Omental fat pad (tissue), 4 donors: ENCODE results near the gene DHX38. TPM values are rescaled to one million over a fixed set of nuclear protein-coding genes. Genes with fewer than 3 reads are reported as not detected.
A peak's percentile ranks its signal among the peaks of the same experiment; 100 is the strongest.

Experiments
- ATAC-seq: fragments of 150-250 bp; one replicate; pipeline ENCODE4 v1.9.1; 2016; ENCODE audit warnings: mild to moderate bottlenecking, moderate library complexity; ENCODE audit not compliant: low FRiP score
- DNase-seq: peaks from one replicate; pipeline ENCODE4 v3.0.0-alpha.2; 2019; ENCODE audit warnings: low spot score
- CTCF ChIP-seq, 3 donors: fragments of 450-650 bp; IDR thresholded peaks; one replicate each; pipeline ENCODE4 v1.5.1; 2016 to 2017; ENCODE audit warnings: antibody characterized with exemption in 3 of 3, mild to moderate bottlenecking in 3 of 3, moderate library complexity in 2 of 3
- total RNA-seq, 4 donors: library from RNA; depleted of rRNA; stranded (reverse); fragments of >200 nt; gene quantifications; one replicate each; pipeline ENCODE4 v1.1.0, GENCODE V29; 2016

The DHX38 gene
- total RNA-seq, 4 donors from 2014 or later, result 39.8 to 79.5 (median 56.5) TPM

- TF ChIP-seq CTCF (IDR thresholded peaks at IDR 0.05), result no peak
- peak; percentile 6 for ATAC-seq
- DNase-seq, result no peak
Measured at GRCh38 chr16:72111657-72112451, 18.2 kb downstream of the DHX38 start.

GRCh38 chr16:72112452-72112792, 18.8 kb downstream of the DHX38 start:
- DNase-seq (no peak), ATAC-seq (peak; percentile 10)
- TF ChIP-seq CTCF (IDR thresholded peaks at IDR 0.05), result no peak

- no peak for TF ChIP-seq CTCF (IDR thresholded peaks at IDR 0.05)
- DNase-seq (no peak), ATAC-seq (no peak)
Measured at GRCh38 chr16:72112906-72113615, 19.4 kb downstream of the DHX38 start.

GRCh38 chr16:72113616-72113945, 19.9 kb downstream of the DHX38 start:
- no peak for TF ChIP-seq CTCF (IDR thresholded peaks at IDR 0.05)
- no peak for DNase-seq
- ATAC-seq, result no peak

GRCh38 chr16:72120026-72120425, 26.4 kb downstream of the DHX38 start:
- ATAC-seq, result no peak
- no peak for TF ChIP-seq CTCF (IDR thresholded peaks at IDR 0.05)
- no peak for DNase-seq

GRCh38 chr16:72122308-72122707, 28.7 kb downstream of the DHX38 start:
- no peak for DNase-seq
- no peak for ATAC-seq
- no peak for TF ChIP-seq CTCF (IDR thresholded peaks at IDR 0.05)

GRCh38 chr16:72122916-72123315, 29.3 kb downstream of the DHX38 start:
- no peak for TF ChIP-seq CTCF (IDR thresholded peaks at IDR 0.05)
- ATAC-seq (no peak), DNase-seq (no peak)
